ENCODE measurements around the gene DTWD2. TPM values are rescaled to one million over a fixed set of nuclear protein-coding genes. Genes with fewer than 3 reads are reported as not detected.

DTWD2 gene, protein sequence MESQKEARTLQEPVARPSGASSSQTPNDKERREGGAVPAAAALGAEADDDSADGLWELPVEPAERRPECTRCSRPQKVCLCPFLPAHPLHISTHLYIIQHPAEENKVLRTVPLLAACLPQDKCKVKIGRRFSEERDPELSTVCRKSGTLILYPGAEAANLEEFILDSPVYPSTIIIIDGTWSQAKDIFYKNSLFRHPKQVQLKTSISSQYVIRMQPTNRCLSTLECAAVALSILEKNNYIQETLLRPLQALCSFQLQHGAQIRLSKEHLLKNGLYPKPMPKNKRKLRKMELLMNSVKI
- total RNA-seq: 2.9 and 3.3 TPM in 2 replicates

DNA sequence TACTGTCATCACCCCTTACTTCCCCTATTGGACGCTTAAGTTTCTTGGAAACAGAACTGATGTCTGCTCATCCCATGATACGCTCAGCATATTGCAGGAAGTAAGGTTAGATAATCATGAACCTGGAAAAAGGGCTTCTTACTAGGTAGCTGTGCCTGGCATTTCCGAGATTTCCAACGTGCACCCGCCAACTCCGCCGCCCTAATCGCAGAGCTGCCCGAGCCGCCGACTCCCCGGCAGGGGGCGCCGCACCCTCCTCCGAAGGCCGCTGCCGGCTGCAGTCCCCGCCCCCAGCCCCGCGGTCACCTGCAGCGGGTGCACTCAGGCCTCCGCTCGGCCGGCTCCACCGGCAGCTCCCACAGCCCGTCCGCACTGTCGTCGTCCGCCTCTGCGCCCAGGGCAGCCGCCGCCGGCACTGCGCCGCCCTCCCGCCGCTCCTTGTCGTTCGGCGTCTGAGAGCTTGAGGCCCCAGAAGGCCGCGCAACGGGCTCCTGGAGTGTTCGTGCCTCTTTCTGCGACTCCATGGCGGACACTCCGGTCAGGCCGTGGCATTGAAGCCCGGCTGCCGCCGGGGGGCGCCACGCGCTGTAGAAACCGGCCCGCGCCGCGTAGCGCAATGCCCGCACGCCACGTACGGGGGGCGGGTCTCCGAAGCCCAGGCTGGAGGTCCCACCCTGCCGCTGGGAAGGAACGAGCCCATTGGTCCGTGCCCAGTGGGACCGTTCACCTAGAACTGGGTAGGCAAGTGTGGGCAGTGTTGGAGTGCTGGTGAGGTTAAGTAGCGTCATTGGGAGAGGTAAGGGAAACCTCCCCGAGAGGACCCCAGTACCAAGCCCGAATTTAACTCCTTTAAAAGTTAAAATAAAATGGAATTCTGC, at the start of gene DTWD2:
TSS of gene DTWD2 (minus strand) at position 560 of the 878 bp plus-strand sequence. CDS start at position 524, 36 bp downstream.

Small RNA genes lying within 50 kb of the gene (small RNA-seq; reads per million reads assigned to genes)
- not detected for gene RNU6-373P

Other genes with a start within 250 kb of the DTWD2 start
- gene DMXL1, start 82.5 kb upstream of the DTWD2 start, total RNA-seq: 38.6 and 45.7 TPM in 2 replicates

Data from subcutaneous preadipocyte (primary cell).